ENCODE results near the gene ZSCAN16. TPM values are rescaled to one million over a fixed set of nuclear protein-coding genes. Genes with fewer than 3 reads are reported as not detected.
A peak's percentile ranks its signal among the peaks of the same experiment; 100 is the strongest.
"Not testable (repeated sequence)": the region's sequence is repeated elsewhere in the genome, so short reads cannot be mapped to it uniquely, and the experiment has no call there.

Gene ZSCAN16
- total RNA-seq, 1 donor from 2014 or later = 6.8 TPM

DNA sequence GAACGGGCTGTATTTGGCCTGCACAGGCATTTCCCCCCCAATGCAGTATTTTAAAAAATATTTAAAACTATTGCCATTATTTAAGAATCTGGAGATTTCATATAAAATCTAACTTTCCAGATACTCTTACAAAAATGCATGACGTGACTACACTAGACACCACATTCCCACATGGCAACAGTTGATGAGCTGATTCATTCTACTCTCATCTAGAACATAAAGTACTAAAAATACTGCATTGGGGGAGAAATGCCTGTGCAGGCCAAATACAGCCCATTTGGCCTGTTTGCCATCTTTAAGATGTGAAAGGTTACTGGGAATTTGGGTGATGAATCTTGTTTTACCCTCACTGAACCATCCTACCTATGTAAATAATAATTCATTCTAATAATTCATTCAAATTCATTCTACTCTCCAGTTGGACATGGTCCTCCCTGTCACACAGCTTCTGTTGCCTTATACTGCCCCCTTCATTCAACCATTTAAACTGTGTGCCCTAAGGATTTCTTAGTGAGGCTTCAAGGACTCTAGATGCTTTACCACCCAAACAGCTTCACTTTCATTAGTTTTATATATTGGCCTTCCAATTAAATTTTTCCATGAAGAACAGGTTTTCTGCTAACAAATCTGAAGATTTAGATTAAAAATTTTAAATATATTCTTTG is 6.9 kb upstream of the ZSCAN16 start:
- intact Hi-C loops (cut with DNase I) = no loop called here
- Histone ChIP-seq H3K4me1 (no peaks in the 10 kb centered on the region), H3K9me3 (no peaks in the 10 kb centered on the region), H3K27ac (no peak overlapping the region), H3K4me3 (no peak overlapping the region), H3K36me3 (peaks cover 59% of the 10 kb centered on the region), H3K27me3 (ENCODE audit: low read depth) (no peaks in the 10 kb centered on the region)
- DNase-seq (no peak), ATAC-seq (no peak)
- TF ChIP-seq, protein P1, sequence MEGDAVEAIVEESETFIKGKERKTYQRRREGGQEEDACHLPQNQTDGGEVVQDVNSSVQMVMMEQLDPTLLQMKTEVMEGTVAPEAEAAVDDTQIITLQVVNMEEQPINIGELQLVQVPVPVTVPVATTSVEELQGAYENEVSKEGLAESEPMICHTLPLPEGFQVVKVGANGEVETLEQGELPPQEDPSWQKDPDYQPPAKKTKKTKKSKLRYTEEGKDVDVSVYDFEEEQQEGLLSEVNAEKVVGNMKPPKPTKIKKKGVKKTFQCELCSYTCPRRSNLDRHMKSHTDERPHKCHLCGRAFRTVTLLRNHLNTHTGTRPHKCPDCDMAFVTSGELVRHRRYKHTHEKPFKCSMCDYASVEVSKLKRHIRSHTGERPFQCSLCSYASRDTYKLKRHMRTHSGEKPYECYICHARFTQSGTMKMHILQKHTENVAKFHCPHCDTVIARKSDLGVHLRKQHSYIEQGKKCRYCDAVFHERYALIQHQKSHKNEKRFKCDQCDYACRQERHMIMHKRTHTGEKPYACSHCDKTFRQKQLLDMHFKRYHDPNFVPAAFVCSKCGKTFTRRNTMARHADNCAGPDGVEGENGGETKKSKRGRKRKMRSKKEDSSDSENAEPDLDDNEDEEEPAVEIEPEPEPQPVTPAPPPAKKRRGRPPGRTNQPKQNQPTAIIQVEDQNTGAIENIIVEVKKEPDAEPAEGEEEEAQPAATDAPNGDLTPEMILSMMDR (IDR thresholded peaks at IDR 0.05) = no peak

DNA sequence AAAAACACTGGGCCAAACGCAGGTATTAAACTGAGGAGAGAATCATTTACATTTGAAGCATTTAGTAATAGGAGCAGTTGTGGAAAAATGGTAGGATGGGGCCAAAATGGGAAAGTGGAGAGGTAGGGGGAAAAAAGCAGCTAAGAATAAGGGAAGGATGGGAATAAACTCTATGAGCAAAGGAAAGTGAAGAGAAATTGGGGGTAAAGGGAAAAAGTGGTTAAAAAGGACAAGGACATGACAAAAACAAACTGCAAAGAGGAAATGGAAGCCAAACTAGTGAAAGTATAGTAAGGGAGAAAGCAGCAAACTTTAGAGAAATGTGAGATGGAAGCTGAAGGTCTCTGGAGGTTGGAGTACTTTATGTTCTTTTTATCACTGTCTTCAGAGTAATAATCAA is 6.2 kb upstream of the ZSCAN16 start:
- Histone ChIP-seq H3K27me3 (ENCODE audit: low read depth) (no peaks in the 10 kb centered on the region), H3K36me3 (peaks cover 63% of the 10 kb centered on the region), H3K9me3 (no peaks in the 10 kb centered on the region), H3K27ac (no peak overlapping the region), H3K4me1 (no peaks in the 10 kb centered on the region), H3K4me3 (no peak overlapping the region)
- DNase-seq (no peak), ATAC-seq (no peak)
- TF ChIP-seq, protein P1 (IDR thresholded peaks at IDR 0.05) = no peak
- intact Hi-C loops (cut with DNase I) = no loop called here

DNA sequence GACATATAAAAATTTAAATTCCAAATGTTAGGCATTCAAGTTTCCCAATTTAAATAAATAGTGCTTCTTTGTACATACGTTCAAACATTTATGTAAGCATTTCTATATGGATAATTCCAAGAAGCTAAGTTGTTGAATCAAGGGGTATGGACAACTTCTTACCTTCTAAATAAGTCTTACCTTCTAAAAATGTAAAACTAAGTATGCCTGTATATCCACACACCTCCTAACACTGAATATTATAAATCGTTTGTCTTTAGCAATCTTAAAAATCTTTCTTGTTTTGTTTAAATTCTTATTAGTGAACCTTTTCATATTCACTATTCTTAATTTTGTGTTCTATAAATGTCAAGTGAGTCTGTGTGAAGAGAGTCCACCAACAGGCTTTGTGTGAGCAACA is 2.5 kb upstream of the ZSCAN16 start:
- H3K4me3 ChIP-seq = no peak overlapping the region
- H3K27me3 ChIP-seq (ENCODE audit: low read depth) = no peaks in the 10 kb centered on the region
- no peaks in the 10 kb centered on the region for H3K9me3 ChIP-seq
- peaks cover 19% of the 10 kb centered on the region for H3K4me1 ChIP-seq
- DNase-seq = no peak
- H3K27ac ChIP-seq = no peak overlapping the region
- ATAC-seq = no peak
- intact Hi-C loops (cut with DNase I) = no loop called here
- TF ChIP-seq, protein P1 (IDR thresholded peaks at IDR 0.05) = no peak
- H3K36me3 ChIP-seq = peaks cover 49% of the 10 kb centered on the region

DNA sequence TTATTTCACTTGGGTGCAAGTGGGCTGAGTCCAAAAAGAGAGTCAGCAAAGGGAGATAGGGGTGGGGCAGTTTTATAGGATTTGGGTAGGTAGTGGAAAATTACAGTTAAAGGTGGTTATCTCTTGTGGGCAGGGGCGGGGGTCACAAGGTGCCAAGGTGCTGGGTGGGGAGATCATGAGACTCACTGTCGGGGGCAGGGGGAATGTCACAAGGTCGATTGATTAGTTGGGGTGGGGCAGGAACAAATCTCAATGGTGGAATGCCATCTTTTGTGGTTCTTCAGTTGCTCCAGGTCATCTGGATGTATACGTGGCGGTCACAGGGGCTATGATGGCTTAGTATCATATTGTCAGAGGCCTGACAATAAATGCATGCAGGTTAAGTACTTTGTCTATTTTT is 2.1 kb upstream of the ZSCAN16 start:
- H3K27ac ChIP-seq; H3K4me3 ChIP-seq; DNase-seq; H3K9me3 ChIP-seq; H3K27me3 ChIP-seq (ENCODE audit: low read depth); intact Hi-C loops (cut with DNase I); ATAC-seq: not testable (repeated sequence)
- H3K36me3 ChIP-seq = peaks cover 50% of the 10 kb centered on the region
- H3K4me1 ChIP-seq = peaks cover 19% of the 10 kb centered on the region

DNA sequence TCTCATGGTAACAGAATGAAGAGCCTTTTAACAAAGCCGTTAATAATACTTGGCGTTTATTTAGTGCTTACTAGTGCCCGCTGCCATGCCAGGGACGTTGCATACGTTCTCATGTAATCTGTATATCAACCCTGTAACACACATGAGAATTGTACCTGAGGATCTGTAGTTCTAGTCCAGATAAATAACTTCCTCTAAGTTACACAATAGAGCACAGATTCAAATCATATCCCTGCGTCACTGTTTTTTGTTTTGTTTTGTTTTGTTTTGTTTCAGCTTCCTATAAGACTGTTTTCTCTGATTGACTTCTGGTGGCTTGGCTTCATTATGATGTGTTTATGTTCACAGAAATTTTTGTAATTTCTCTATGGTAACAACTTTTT is 553 bp downstream of the ZSCAN16 start:
- intact Hi-C loops (cut with DNase I) = no loop called here
- peak; percentile 13 to 27 for ATAC-seq
- Histone ChIP-seq H3K4me3 (peak overlapping the region; percentile 75), H3K27me3 (ENCODE audit: low read depth) (no peaks in the 10 kb centered on the region), H3K36me3 (peaks cover 49% of the 10 kb centered on the region), H3K4me1 (peaks cover 19% of the 10 kb centered on the region), H3K27ac (peak overlapping the region; percentile 76), H3K9me3 (no peaks in the 10 kb centered on the region)
- DNase-seq = no peak
- TF ChIP-seq, protein P1 (IDR thresholded peaks at IDR 0.05) = no peak

DNA sequence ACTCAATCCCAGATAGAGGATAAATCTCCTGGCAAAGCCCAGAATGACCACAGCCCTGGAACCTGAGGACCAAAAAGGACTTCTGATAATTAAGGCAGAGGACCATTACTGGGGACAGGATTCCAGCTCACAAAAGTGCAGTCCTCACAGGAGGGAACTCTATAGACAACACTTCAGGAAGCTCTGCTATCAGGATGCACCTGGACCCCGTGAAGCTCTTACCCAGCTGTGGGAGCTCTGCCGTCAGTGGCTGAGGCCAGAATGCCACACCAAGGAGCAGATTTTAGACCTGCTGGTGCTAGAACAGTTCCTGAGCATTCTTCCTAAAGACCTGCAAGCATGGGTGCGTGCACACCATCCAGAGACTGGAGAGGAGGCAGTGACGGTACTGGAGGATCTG is 992 bp downstream of the ZSCAN16 start:
- Histone ChIP-seq H3K36me3 (peaks cover 44% of the 10 kb centered on the region), H3K9me3 (no peaks in the 10 kb centered on the region), H3K4me1 (peaks cover 19% of the 10 kb centered on the region), H3K4me3 (peak overlapping the region; percentile 75), H3K27ac (no peak overlapping the region), H3K27me3 (ENCODE audit: low read depth) (no peaks in the 10 kb centered on the region)
- intact Hi-C loops (cut with DNase I) = no loop called here
- no peak for ATAC-seq
- no peak for DNase-seq
- TF ChIP-seq, protein P1 (IDR thresholded peaks at IDR 0.05) = no peak
